ENCODE data around the gene SHANK1.
A peak's percentile ranks its signal among the peaks of the same experiment; 100 is the strongest.

Gene SHANK1

GRCh38 chr19:50725218-50725910, 5.8 kb upstream of the SHANK1 start (continued):
- TF ChIP-seq ZNF391 (tag by site-specific recombination; IDR thresholded peaks at IDR 0.05; ENCODE audit: borderline replicate concordance, low read depth) (no peak), ZFP3 (tag by site-specific recombination; IDR thresholded peaks at IDR 0.05; ENCODE audit: low read depth) (no peak), HIC1 (tag by site-specific recombination; IDR thresholded peaks at IDR 0.05) (peak; percentile 94), ZNF26 (tag by site-specific recombination; IDR thresholded peaks at IDR 0.05) (no peak), ZBTB17 (tag by site-specific recombination; IDR thresholded peaks at IDR 0.05) (peak; percentile 78), ZNF2 (tag by site-specific recombination; IDR thresholded peaks at IDR 0.05) (peak; percentile 69), ZNF521 (tag by site-specific recombination; IDR thresholded peaks at IDR 0.05) (no peak), ZNF239 (tag by site-specific recombination; IDR thresholded peaks at IDR 0.05) (no peak), GFI1B (tag by site-specific recombination; IDR thresholded peaks at IDR 0.05) (no peak), ZNF621 (tag by site-specific recombination; IDR thresholded peaks at IDR 0.05) (no peak), ZNF202 (tag by site-specific recombination; IDR thresholded peaks at IDR 0.05; ENCODE audit: borderline replicate concordance) (no peak), BCL6B (tag by site-specific recombination; IDR thresholded peaks at IDR 0.05) (no peak), ZNF423 (tag by site-specific recombination; IDR thresholded peaks at IDR 0.05) (no peak), ZNF561 (tag by site-specific recombination; IDR thresholded peaks at IDR 0.05; ENCODE audit: borderline replicate concordance) (no peak), ZNF76 (tag by site-specific recombination; IDR thresholded peaks at IDR 0.05; ENCODE audit: borderline replicate concordance, low read depth) (no peak; the same call in 1 of the 2 replicates), ZNF366 (tag by site-specific recombination; conservative IDR thresholded peaks at IDR 0.05) (no peak), ZNF146 (tag by site-specific recombination; IDR thresholded peaks at IDR 0.05) (no peak), ZNF140 (tag by site-specific recombination; IDR thresholded peaks at IDR 0.05) (no peak), KLF9 (tag by site-specific recombination; IDR thresholded peaks at IDR 0.05; ENCODE audit: low read depth) (no peak), IKZF3 (tag by site-specific recombination; IDR thresholded peaks at IDR 0.05) (no peak), ZNF221 (tag by site-specific recombination; IDR thresholded peaks at IDR 0.05; ENCODE audit: borderline replicate concordance) (no peak)
- TF ChIP-seq, protein P1, sequence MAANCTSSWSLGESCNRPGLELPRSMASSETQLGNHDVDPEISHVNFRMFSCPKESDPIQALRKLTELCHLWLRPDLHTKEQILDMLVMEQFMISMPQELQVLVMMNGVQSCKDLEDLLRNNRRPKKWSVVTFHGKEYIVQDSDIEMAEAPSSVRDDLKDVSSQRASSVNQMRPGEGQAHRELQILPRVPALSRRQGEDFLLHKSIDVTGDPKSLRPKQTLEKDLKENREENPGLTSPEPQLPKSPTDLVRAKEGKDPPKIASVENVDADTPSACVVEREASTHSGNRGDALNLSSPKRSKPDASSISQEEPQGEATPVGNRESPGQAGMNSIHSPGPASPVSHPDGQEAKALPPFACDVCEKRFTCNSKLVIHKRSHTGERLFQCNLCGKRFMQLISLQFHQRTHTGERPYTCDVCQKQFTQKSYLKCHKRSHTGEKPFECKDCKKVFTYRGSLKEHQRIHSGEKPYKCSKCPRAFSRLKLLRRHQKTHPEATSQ (tag by site-specific recombination; IDR thresholded peaks at IDR 0.05): no peak
- TF ChIP-seq, protein P2, sequence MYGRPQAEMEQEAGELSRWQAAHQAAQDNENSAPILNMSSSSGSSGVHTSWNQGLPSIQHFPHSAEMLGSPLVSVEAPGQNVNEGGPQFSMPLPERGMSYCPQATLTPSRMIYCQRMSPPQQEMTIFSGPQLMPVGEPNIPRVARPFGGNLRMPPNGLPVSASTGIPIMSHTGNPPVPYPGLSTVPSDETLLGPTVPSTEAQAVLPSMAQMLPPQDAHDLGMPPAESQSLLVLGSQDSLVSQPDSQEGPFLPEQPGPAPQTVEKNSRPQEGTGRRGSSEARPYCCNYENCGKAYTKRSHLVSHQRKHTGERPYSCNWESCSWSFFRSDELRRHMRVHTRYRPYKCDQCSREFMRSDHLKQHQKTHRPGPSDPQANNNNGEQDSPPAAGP (tag by site-specific recombination; IDR thresholded peaks at IDR 0.05): 0 out of 2 replicates have a peak, but pooled peaks have one; percentile 56
- TF ChIP-seq, protein P3, sequence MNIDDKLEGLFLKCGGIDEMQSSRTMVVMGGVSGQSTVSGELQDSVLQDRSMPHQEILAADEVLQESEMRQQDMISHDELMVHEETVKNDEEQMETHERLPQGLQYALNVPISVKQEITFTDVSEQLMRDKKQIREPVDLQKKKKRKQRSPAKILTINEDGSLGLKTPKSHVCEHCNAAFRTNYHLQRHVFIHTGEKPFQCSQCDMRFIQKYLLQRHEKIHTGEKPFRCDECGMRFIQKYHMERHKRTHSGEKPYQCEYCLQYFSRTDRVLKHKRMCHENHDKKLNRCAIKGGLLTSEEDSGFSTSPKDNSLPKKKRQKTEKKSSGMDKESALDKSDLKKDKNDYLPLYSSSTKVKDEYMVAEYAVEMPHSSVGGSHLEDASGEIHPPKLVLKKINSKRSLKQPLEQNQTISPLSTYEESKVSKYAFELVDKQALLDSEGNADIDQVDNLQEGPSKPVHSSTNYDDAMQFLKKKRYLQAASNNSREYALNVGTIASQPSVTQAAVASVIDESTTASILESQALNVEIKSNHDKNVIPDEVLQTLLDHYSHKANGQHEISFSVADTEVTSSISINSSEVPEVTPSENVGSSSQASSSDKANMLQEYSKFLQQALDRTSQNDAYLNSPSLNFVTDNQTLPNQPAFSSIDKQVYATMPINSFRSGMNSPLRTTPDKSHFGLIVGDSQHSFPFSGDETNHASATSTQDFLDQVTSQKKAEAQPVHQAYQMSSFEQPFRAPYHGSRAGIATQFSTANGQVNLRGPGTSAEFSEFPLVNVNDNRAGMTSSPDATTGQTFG (tag by site-specific recombination; IDR thresholded peaks at IDR 0.05; ENCODE audit: borderline replicate concordance): no peak
- TF ChIP-seq, protein P4, sequence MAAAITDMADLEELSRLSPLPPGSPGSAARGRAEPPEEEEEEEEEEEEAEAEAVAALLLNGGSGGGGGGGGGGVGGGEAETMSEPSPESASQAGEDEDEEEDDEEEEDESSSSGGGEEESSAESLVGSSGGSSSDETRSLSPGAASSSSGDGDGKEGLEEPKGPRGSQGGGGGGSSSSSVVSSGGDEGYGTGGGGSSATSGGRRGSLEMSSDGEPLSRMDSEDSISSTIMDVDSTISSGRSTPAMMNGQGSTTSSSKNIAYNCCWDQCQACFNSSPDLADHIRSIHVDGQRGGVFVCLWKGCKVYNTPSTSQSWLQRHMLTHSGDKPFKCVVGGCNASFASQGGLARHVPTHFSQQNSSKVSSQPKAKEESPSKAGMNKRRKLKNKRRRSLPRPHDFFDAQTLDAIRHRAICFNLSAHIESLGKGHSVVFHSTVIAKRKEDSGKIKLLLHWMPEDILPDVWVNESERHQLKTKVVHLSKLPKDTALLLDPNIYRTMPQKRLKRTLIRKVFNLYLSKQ (tag by site-specific recombination; IDR thresholded peaks at IDR 0.05; ENCODE audit: borderline replicate concordance): no peak
- TF ChIP-seq, protein P5, sequence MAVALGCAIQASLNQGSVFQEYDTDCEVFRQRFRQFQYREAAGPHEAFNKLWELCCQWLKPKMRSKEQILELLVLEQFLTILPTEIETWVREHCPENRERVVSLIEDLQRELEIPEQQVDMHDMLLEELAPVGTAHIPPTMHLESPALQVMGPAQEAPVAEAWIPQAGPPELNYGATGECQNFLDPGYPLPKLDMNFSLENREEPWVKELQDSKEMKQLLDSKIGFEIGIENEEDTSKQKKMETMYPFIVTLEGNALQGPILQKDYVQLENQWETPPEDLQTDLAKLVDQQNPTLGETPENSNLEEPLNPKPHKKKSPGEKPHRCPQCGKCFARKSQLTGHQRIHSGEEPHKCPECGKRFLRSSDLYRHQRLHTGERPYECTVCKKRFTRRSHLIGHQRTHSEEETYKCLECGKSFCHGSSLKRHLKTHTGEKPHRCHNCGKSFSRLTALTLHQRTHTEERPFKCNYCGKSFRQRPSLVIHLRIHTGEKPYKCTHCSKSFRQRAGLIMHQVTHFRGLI (tag by site-specific recombination; IDR thresholded peaks at IDR 0.05): peak; percentile 99
